ENCODE data around the gene ASPG.

Gene ASPG

GRCh38 chr14:104135904-104136471 lies 50.5 kb downstream of the ASPG start:
- no peak for DNase-seq (ENCODE audit: low spot score)

- no peak for DNase-seq (ENCODE audit: low spot score)
Observed at GRCh38 chr14:104136472-104137296, 51.2 kb downstream of the ASPG start.

GRCh38 chr14:104137297-104138097 lies 52.0 kb downstream of the ASPG start:
- DNase-seq (ENCODE audit: low spot score), result peak; percentile 43

GRCh38 chr14:104138098-104138717 lies 52.7 kb downstream of the ASPG start, which contains the start of gene KIF26A:
TSS of gene KIF26A (plus strand) at chr14:104138587. CDS start at chr14:104138723, 136 bp downstream.
- no peak for DNase-seq (ENCODE audit: low spot score)

- no peak for DNase-seq (ENCODE audit: low spot score)
Observed at GRCh38 chr14:104138718-104139459, 53.4 kb downstream of the ASPG start.

- DNase-seq (ENCODE audit: low spot score), result no peak
Observed at GRCh38 chr14:104139460-104140212, 54.1 kb downstream of the ASPG start.

- DNase-seq (ENCODE audit: low spot score), result no peak
Observed at GRCh38 chr14:104140213-104140462, 54.6 kb downstream of the ASPG start.

GRCh38 chr14:104140463-104141331 lies 55.2 kb downstream of the ASPG start:
- no peak for DNase-seq (ENCODE audit: low spot score)

GRCh38 chr14:104141621-104142091 lies 56.2 kb downstream of the ASPG start:
- no peak for DNase-seq (ENCODE audit: low spot score)

- no peak for DNase-seq (ENCODE audit: low spot score)
Observed at GRCh38 chr14:104142136-104142945, 56.8 kb downstream of the ASPG start.

- no peak for DNase-seq (ENCODE audit: low spot score)
Observed at GRCh38 chr14:104142946-104143470, 57.5 kb downstream of the ASPG start.

GRCh38 chr14:104143521-104144452 lies 58.3 kb downstream of the ASPG start:
- DNase-seq (ENCODE audit: low spot score), result no peak

- no peak for DNase-seq (ENCODE audit: low spot score)
Observed at GRCh38 chr14:104144453-104144790, 58.9 kb downstream of the ASPG start.

GRCh38 chr14:104144911-104145825 lies 59.7 kb downstream of the ASPG start:
- DNase-seq (ENCODE audit: low spot score), result no peak

GRCh38 chr14:104145826-104146601 lies 60.5 kb downstream of the ASPG start:
- no peak for DNase-seq (ENCODE audit: low spot score)

Data from CD4-positive, alpha-beta T cell treated with Interleukin-6 at 100 ng/mL for 8 hours (primary cell).